GM12891 (cell line): ENCODE data around the gene C1orf115.

Experiments used
- DNase-seq: peaks from one replicate; pipeline ENCODE4 v3.0.0; 2011; ENCODE audit warnings: low spot score; ENCODE audit not compliant: insufficient read length
- FAIRE-seq: peaks from 2 replicates; lab custom pipeline; 2011; peaks lifted over from hg19 to GRCh38; lab: Jason Lieb, UNC
- PAX5 ChIP-seq: IDR thresholded peaks from 2 replicates; pipeline ENCODE4 v1.6.1; 2011; ENCODE audit warnings: low read length, moderate library complexity, mild to moderate bottlenecking; ENCODE audit not compliant: insufficient read depth, severe bottlenecking
- POLR2A ChIP-seq: IDR thresholded peaks from 2 replicates; pipeline ENCODE4 v1.6.1; 2011; ENCODE audit warnings: low read depth, low read length, control low read depth
- POLR2AphosphoS5 ChIP-seq: IDR thresholded peaks from 2 replicates; pipeline ENCODE4 v1.6.1; 2011; ENCODE audit warnings: low read depth, low read length, control low read depth
- POU2F2 ChIP-seq: IDR thresholded peaks from 2 replicates; pipeline ENCODE4 v1.6.1; 2011; ENCODE audit warnings: low read depth, mild to moderate bottlenecking, control low read depth, low read length, moderate library complexity
- SPI1 ChIP-seq: IDR thresholded peaks from 2 replicates; pipeline ENCODE4 v1.6.1; 2011; ENCODE audit warnings: low read depth, low read length, control low read depth
- TAF1 ChIP-seq: IDR thresholded peaks from 2 replicates; pipeline ENCODE4 v1.6.1; 2011; ENCODE audit warnings: low read depth, low read length, control low read depth

The C1orf115 gene

DNA sequence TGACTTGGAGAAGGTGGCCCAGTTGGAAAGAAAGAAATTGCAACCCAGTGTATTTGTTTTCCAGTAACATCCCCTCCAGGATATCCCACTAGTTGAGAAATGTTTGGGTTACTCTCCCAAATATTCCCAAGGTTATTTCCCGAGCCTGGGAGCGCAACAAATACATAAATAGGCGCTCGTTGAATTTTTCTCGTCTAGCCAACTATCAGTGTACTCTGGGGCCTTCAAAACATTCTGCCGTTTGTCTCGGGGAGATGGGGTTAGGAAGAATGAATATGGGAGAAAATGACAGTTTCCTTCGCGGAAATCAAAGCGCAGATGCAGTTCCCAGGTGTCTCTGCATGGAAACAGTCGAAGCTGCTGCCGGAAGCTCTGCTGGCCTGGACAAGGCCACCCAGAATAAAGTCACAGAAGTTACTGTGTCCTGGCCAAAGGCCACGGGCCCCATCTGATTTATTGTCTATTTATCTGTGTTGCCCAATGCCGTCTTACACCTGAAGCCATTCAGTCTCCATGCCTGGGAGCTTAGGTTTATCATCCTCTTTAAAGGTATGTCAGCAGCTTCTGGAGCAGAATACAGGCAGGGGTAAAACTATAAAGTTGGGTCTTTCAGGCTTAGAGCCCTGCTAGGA lies 1.0 kb downstream of the C1orf115 start:
- TF ChIP-seq SPI1, result no peak
- DNase-seq (no peak), FAIRE-seq (no peak)

DNA sequence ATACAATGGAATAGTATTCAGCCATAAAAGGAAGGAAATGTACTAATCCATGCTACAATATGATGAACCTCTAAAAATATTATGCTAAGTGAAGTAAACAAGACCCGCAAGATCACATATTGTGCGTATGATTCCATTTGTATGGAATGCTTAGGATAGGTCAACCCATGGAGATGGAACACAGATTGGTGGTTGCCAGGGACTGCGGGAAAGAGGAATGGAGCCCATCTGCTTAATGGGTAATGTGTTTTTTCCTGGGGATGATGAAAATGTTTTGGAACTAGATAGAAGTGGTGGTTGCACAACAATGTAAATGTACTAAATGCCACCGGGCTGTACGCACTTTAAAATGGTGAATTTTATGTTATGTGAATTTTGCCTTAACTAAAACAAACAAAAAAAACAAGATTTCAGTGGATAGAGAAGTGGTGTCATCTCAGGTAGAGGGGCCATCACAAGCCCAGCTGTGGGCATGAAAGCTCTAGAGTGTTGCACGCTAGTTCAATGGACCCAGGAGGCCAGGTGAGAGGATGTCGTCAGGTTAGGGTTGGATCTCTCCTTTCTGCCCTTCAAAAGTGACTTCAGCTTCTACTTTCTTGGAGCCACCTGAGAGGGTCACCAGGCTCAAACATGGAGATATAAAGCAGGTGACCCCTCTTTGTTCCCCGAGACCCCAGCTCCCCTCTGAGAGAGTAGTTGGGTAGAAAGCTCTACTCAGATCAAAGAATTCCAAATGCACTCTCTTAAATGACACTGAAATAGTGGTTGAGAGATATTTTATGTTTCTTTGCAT lies 2.5 kb downstream of the C1orf115 start:
- no peak for FAIRE-seq
- TF ChIP-seq POLR2AphosphoS5, result no peak
- TF ChIP-seq PAX5, result no peak
- no peak for TF ChIP-seq SPI1
- no peak for TF ChIP-seq POU2F2
- no peak for TF ChIP-seq POLR2A
- no peak for TF ChIP-seq TAF1
- no peak for DNase-seq

DNA sequence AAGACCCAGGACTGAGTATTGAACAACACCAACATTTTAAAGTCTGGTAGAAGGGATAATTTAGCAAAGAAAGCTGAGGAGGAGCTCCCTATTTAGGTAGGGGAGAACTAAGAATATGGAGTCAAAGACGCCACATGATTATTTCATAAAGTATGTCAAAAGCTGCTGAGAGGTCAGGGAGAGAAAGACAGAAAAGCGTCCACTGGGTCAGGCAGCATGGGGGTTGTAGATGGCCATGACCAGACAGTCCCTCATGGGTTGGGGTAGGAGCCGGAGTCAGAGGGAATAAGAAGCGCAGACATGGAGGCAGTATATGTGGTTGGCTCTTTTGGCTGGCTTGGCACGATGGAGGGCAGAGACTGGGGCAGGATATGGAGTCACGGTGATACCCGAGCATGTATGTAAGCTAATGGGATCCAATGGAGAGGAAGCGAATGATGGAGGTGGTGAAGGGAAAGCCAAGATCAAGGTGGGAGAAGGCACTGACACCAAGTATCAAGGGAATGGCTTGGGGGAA lies 4.8 kb downstream of the C1orf115 start:
- FAIRE-seq (no peak), DNase-seq (no peak)
- no peak for TF ChIP-seq PAX5
- no peak for TF ChIP-seq SPI1
- no peak for TF ChIP-seq POU2F2
- TF ChIP-seq POLR2AphosphoS5, result no peak
- TF ChIP-seq TAF1, result no peak
- no peak for TF ChIP-seq POLR2A

DNA sequence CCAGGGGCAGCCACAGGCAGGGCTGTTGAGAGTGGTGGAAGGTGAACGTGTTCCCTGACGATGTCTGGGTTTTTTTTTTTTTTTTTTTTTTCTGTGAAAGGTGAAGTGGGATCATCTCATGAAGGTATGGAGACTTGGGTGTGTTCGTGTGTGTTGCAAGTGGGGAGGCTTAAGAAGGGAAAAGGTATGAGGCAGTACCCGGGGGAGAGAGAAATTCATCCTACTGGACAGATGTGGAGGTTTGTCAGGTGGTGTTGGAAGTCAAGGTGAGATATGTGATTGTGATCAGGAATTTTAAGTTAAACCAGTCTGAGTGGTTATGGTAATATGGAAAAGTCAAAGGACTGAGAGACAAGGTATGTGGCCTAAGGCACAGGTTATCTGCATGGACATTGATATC lies 5.3 kb downstream of the C1orf115 start:
- no peak for FAIRE-seq
- no peak for DNase-seq
- TF ChIP-seq POLR2AphosphoS5 (no peak), POU2F2 (no peak), PAX5 (no peak), TAF1 (no peak), SPI1 (no peak), POLR2A (no peak)

DNA sequence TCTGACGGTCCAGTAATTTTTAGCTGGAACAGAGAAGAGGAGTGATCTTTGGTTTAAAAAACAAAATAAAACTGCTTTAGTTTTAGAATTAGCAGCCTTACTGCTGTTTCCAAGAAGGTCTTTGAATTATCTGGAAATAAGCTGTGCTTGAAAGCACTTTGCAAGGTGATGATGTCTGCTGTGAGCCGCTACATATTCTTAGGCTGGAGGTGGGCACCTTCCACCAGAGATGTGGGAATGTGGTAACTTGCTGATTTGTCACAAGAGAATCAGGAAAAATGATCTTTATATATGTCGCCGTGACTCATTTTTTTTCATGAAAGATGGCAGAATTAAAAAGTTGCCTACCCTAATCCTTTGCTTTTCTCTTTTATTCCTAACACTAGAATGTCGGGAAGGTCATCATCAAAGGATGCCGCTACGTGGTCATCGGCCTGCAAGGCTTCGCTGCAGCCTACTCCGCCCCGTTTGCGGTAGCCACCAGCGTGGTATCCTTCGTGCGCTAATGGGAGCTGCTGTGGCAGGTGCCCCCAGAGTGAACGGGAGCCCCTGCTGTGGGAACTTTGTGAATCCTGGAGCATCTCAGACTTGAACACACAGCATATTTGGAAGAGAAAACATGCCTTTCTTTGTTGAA lies 6.2 kb downstream of the C1orf115 start:
- TF ChIP-seq SPI1 (no peak), POU2F2 (no peak), TAF1 (no peak), PAX5 (no peak), POLR2AphosphoS5 (no peak), POLR2A (no peak)
- FAIRE-seq (no peak), DNase-seq (no peak)

GRCh38 chr1:220696863-220697231 lies 6.7 kb downstream of the C1orf115 start:
- no peak for DNase-seq
- TF ChIP-seq PAX5, result no peak
- TF ChIP-seq SPI1, result no peak
- TF ChIP-seq TAF1, result no peak
- TF ChIP-seq POU2F2, result no peak
- FAIRE-seq, result no peak

DNA sequence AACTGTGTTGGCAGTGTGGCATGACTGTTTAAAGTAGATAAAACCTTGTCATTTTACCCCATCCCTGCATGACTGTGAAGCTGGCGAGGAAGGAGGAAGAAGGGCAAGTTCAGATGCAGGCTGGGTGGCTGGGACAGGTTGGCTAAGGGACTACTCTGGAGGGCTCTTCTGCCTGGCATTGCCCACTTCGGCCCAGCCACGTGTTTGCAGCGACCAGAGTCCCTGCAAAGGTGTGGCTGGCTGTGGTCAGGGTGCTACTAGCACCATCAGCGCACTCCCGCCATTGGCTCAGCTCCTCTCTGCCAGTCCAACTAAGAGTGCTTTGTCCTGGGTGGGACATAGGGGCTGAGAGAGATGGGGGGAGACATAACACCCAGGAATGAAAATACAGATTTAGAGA lies 7.2 kb downstream of the C1orf115 start:
- no peak for TF ChIP-seq POU2F2
- DNase-seq (no peak), FAIRE-seq (no peak)

GRCh38 chr1:220698607-220699016 lies 8.4 kb downstream of the C1orf115 start:
- TF ChIP-seq SPI1, result no peak
- TF ChIP-seq POLR2AphosphoS5, result no peak
- TF ChIP-seq POU2F2, result no peak
- no peak for TF ChIP-seq PAX5
- no peak for TF ChIP-seq POLR2A
- no peak for TF ChIP-seq TAF1
- FAIRE-seq (no peak), DNase-seq (no peak)

DNA sequence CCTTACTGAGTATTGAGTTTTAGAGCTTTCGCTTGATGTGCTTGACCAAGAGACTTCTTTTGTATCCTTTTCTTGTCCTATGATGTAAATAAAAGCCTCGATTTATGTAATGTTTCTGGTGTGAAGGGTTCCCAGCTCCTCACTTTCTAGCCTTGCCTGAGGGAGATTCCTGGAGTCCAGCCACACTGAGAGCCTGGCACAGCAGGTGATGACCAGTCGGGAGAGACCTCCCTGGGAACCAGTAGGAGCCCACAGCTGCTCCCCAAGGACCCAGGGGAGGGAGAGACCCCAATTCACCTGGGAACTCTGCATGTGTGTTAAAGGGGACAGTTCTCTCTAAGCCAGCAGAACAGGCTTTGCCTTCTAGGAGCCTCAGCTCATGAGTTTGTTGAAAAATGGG lies 8.9 kb downstream of the C1orf115 start:
- DNase-seq, result no peak
- FAIRE-seq, result no peak
- TF ChIP-seq POU2F2 (no peak), SPI1 (no peak), POLR2AphosphoS5 (no peak), TAF1 (no peak), PAX5 (no peak), POLR2A (no peak)

DNA sequence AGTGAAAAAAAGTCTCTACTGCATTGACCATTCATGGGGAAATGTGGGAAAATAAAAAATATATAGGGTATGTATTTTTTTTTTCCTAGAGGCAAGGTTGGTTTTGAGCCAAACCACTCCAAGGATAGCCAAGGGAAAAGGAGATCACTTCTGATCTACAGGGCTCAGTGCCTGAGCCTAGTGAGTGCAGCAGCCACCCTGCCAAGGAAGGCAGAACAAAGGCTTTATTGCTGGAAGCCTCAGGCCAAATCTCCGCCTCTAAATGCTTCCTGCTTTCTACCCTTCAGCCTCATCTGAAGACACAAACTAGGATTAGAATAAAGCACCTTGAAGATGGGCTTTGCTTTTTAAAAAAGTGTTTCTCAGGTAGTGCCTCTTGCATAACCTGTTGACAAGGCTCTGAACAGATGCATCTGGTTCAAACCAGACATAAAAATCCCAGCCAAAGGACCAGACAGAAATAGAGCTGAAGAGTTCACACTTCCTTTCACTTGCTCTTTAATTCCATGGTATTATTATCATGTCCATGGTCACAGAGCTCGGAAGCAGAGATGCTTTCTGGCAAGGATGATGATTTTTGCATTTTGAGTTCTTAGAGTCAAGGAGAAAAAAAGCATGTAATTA lies 10.5 kb downstream of the C1orf115 start:
- TF ChIP-seq PAX5 (no peak), POLR2AphosphoS5 (no peak), POU2F2 (no peak), TAF1 (no peak)
- DNase-seq (no peak), FAIRE-seq (no peak)
